H1 (cell line): Measurements from ENCODE around the gene TTBK1. TPM values are rescaled to one million over a fixed set of nuclear protein-coding genes. Genes with fewer than 3 reads are reported as not detected.

Experiments
- KDM4A ChIP-seq: IDR thresholded peaks from one replicate; pipeline ENCODE4 v1.7.1; 2012; ENCODE audit warnings: low read depth, mild to moderate bottlenecking, moderate library complexity, low read length, inconsistent platforms; ENCODE audit not compliant: severe bottlenecking
- PHF8 ChIP-seq: fragments of 200-600 bp; sonication (generic); conservative IDR thresholded peaks from 2 replicates; pipeline ENCODE4 v1.7.1; 2012; ENCODE audit warnings: low read depth, mild to moderate bottlenecking, inconsistent platforms, low read length, moderate library complexity
- RAD21 ChIP-seq, 2 experiments: IDR thresholded peaks in 1 of 2; conservative IDR thresholded peaks in 1 of 2; 2 replicates each; pipeline ENCODE4 v1.6.1; 2011; ENCODE audit warnings: low read depth in 2 of 2, low read length in 2 of 2, improper control_type of control experiment in 1 of 2, inconsistent platforms in 1 of 2, mild to moderate bottlenecking in 1 of 2, moderate library complexity in 1 of 2
- TCF12 ChIP-seq: IDR thresholded peaks from 2 replicates; pipeline ENCODE4 v1.6.1; 2011; ENCODE audit warnings: low read depth, mild to moderate bottlenecking, low read length
- polyA plus RNA-seq, 7 experiments: library from polyadenylated mRNA; depleted of rRNA in 3 of 7; stranded (reverse) in 5 of 7; unstranded in 2 of 7; fragments of >200 nt in 5 of 7; fragments of 200-250 nt in 2 of 7; gene quantifications; 1 replicate in 5 of 7; 2 replicates in 1 of 7; 4 replicates in 1 of 7; pipeline versions ENCODE4 v1.2.1 to v1.2.3, GENCODE V29; 2011 to 2013; ENCODE audit warnings: missing spikeins in 2 of 7, mixed read lengths in 2 of 7
- total RNA-seq: library from RNA; stranded (reverse); fragmentation: NEBNext Ultra II Directional; extraction: Animal tissue kit (Norgen Biotek cat#: 25700); gene quantifications from 2 replicates; pipeline ENCODE4 v1.2.1, GENCODE V29; 2021

The TTBK1 gene
- total and polyA plus RNA-seq, 2 of the 8 experiments (the other 6 are each of a cell fraction or from before 2014, with no cell fraction given), result 0.53 to 1.6 TPM

- TF ChIP-seq RAD21 (IDR thresholded peaks at IDR 0.05 in 1 of 2, conservative IDR thresholded peaks at IDR 0.05 in 1 of 2; ENCODE audit: low read depth in 2 of 2, low read length in 2 of 2) (no peak), TCF12 (no peak), PHF8 (peak; percentile 21; the same call in 1 of the 2 replicates), KDM4A (peak; percentile 13)
- TF ChIP-seq, all 59 proteins: peak for 4
These were observed 65.8 kb downstream of the TTBK1 start (continued) for GRCh38 chr6:43308990-43309477.
